Heart left ventricle (tissue), 13 donors: Measurements from ENCODE around the gene KNDC1.

Source experiments
- CTCF ChIP-seq, 12 donors: fragments of 200-600 bp; sonication (generic) in 4 of 12; IDR thresholded peaks; one replicate each; pipeline versions ENCODE4 v1.5.0 to v1.8.0; 2018 to 2022; ENCODE audit warnings: antibody characterized with exemption in 12 of 12, mild to moderate bottlenecking in 5 of 12
- POLR2A ChIP-seq, 2 donors: fragments of 450-650 bp; IDR thresholded peaks; one replicate each; pipeline ENCODE4 v1.6.1; 2017; ENCODE audit warnings: antibody characterized with exemption in 2 of 2, mild to moderate bottlenecking in 2 of 2, moderate library complexity in 2 of 2
- donor health status: ischemic (EF 13 %, LVEDD 7.1; RV severe dilation, severe dysfunction).
- donor health status: DM: no; HTN: yes; CAD: no.
- donor health status: DM: no; HTN: no; CAD: no.
- donor health status: ischemic (EF 25% LVEDD 6.9; RV normal size, moderate dysfunction).
- donor health status: ischemic (EF 25% LVEDD 5.7; RV mildly dilated, moderate dysfunction).
- donor health status: ischemic (EF 35%, LVEDD 5.7; RV mildly dilated, moderate dysfunction).
- donor health status: nonischemic (EF 11% LVEDD 7.7; RV severe dilation, severe dysfunction).
- donor health status: DM: yes; HTN: yes; CAD: no.
- donor health status: PGD.
- donor health status: ischemic (EF 29% LVEDD 5.4; RV normal size, mild dysfunction).
- donor health status: nonischemic (EF 23%, LVEDD 6.1; RV moderate dilation, normal function).

DNA sequence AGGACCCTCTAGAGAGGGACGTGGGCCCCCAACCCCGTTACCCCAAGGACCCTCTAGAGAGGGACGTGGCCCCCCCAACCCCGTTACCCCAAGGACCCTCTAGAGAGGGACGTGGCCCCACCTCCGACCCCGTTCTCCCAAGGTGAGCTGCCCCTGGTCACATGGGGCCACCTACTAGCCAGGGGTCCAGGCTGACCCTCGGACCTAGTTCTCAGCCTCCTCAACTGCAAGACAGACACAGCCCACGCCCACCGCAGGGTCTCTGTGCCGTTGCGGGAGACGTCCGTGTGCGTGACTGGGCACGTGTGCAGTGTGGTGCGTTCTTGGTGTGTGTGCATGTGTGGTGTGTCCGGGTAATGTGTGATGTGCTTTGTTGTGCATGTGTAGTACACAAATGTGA lies 48.4 kb downstream of the KNDC1 start:
- TF ChIP-seq POLR2A (IDR thresholded peaks at IDR 0.05): no peak
- TF ChIP-seq CTCF (IDR thresholded peaks at IDR 0.05): no peak
